ENCODE results near the gene SCAMP3.
"Not testable (repeated sequence)": the region's sequence is repeated elsewhere in the genome, so short reads cannot be mapped to it uniquely, and the experiment has no call there.

- TF ChIP-seq CTCF (optimal IDR thresholded peaks at IDR 0.05 in 1 of 3, IDR thresholded peaks at IDR 0.05 in 1 of 3, conservative IDR thresholded peaks at IDR 0.05 in 1 of 3; ENCODE audit: extremely low read depth in 1 of 3, insufficient read depth in 2 of 3, low read length in 3 of 3); EZH2 (IDR thresholded peaks at IDR 0.05; ENCODE audit: low read length): not testable (repeated sequence)
Observed at GRCh38 chr1:155220211-155220965, 41.8 kb downstream of the SCAMP3 start.

Measured in keratinocyte (primary cell).